GM23248 (cell line): ENCODE measurements around the gene LRRC73. TPM values are rescaled to one million over a fixed set of nuclear protein-coding genes. Genes with fewer than 3 reads are reported as not detected.
"Not testable (repeated sequence)": the region's sequence is repeated elsewhere in the genome, so short reads cannot be mapped to it uniquely, and the experiment has no call there.

Experiments used
- DNase-seq: peaks from one replicate; pipeline ENCODE4 v3.0.0-alpha.2; 2015
- H2AFZ ChIP-seq: fragments of 200-600 bp; sonication (generic); 2 replicates; pipeline ENCODE4 v1.6.1; 2016; ENCODE audit warnings: antibody characterized with exemption
- H3F3A ChIP-seq: fragments of 200-600 bp; sonication (generic); 2 replicates; pipeline ENCODE4 v1.6.1; 2016; ENCODE audit warnings: mild to moderate bottlenecking, antibody characterized with exemption, mixed run types; ENCODE audit not compliant: insufficient read depth
- H3K27ac ChIP-seq: fragments of 200-600 bp; sonication (generic); 2 replicates; pipeline ENCODE4 v1.5.1; 2016; ENCODE audit warnings: mild to moderate bottlenecking
- H3K27me3 ChIP-seq: fragments of 200-600 bp; sonication (generic); replicated peaks from 2 replicates; pipeline ENCODE4 v1.6.1; 2016; ENCODE audit warnings: mild to moderate bottlenecking; ENCODE audit not compliant: insufficient read depth
- H3K36me3 ChIP-seq: fragments of 200-600 bp; sonication (generic); 2 replicates; pipeline ENCODE4 v1.6.1; 2016; ENCODE audit warnings: low read depth, mild to moderate bottlenecking
- H3K4me1 ChIP-seq: fragments of 200-600 bp; sonication (generic); 2 replicates; pipeline ENCODE4 v1.6.1; 2016; ENCODE audit warnings: mild to moderate bottlenecking; ENCODE audit not compliant: insufficient read depth
- H3K4me2 ChIP-seq: fragments of 200-600 bp; sonication (generic); one replicate; pipeline ENCODE4 v1.6.1; 2016; ENCODE audit warnings: mild to moderate bottlenecking; ENCODE audit not compliant: unreplicated experiment
- H3K4me3 ChIP-seq: fragments of 200-600 bp; sonication (generic); 2 replicates; pipeline ENCODE4 v1.5.1; 2016; ENCODE audit warnings: mild to moderate bottlenecking
- H3K79me2 ChIP-seq: fragments of 200-600 bp; sonication (generic); 2 replicates; pipeline ENCODE4 v1.6.1; 2016; ENCODE audit warnings: mild to moderate bottlenecking; ENCODE audit not compliant: insufficient read depth
- H3K9ac ChIP-seq: fragments of 200-600 bp; sonication (generic); 2 replicates; pipeline ENCODE4 v1.6.1; 2016; ENCODE audit warnings: mild to moderate bottlenecking
- H3K9me2 ChIP-seq: fragments of 200-600 bp; sonication (generic); 2 replicates; pipeline ENCODE4 v1.6.1; 2016; ENCODE audit warnings: mixed run types, mild to moderate bottlenecking, moderate library complexity; ENCODE audit not compliant: insufficient read depth
- H3K9me3 ChIP-seq: fragments of 200-600 bp; sonication (generic); one replicate; pipeline ENCODE4 v1.6.1; 2017; ENCODE audit warnings: low read depth
- H4K20me1 ChIP-seq: fragments of 200-600 bp; sonication (generic); 2 replicates; pipeline ENCODE4 v1.6.0; 2016; ENCODE audit not compliant: insufficient read depth
- EZH2 ChIP-seq: fragments of 200-600 bp; sonication (generic); IDR thresholded peaks from 2 replicates; pipeline ENCODE4 v1.6.1; 2018; ENCODE audit warnings: antibody characterized with exemption, mild to moderate bottlenecking; ENCODE audit not compliant: insufficient read depth, poor library complexity, severe bottlenecking
- EZH2phosphoT487 ChIP-seq: fragments of 200-600 bp; sonication (generic); IDR thresholded peaks from 2 replicates; pipeline ENCODE4 v1.6.1; 2018; ENCODE audit warnings: antibody characterized with exemption, moderate library complexity, mild to moderate bottlenecking, low read depth; ENCODE audit not compliant: insufficient read depth
- WGBS, 2 experiments: methylation state at CpG; one replicate each; pipeline ENCODE4 v1.1.6; 2015 to 2017; ENCODE audit warnings: low lambda C conversion rate in 2 of 2, low coverage in 1 of 2; ENCODE audit errors: missing lambda C conversion rate in 2 of 2; 5-methylcytosine and 5-hydroxymethylcytosine counted together
- in situ Hi-C: fragments of 300-500 bp; cut with MboI; formaldehyde crosslinking; loops from 2 replicates; pipeline ENCODE4 v1.15.0; 2020
- polyA plus RNA-seq: library from polyadenylated mRNA; unstranded; fragments of >200 nt; fragmentation: Nextera tagmentation; extraction: Ambion mirVana; gene quantifications from 2 replicates; pipeline ENCODE4 v1.2.1, GENCODE V29; 2016
- total RNA-seq: library from RNA; depleted of rRNA; stranded (reverse); fragments of >200 nt; shearing (Covaris generic); gene quantifications from 2 replicates; pipeline ENCODE4 v1.2.3, GENCODE V29; 2014

Gene LRRC73
- total and polyA plus RNA-seq, 2 experiments from 2014 or later, result 1.0 to 1.6 TPM

GRCh38 chr6:43468748-43469681 is 41.1 kb downstream of the LRRC73 start:
- Histone ChIP-seq H2AFZ (no peak overlapping the region), H3K36me3 (no peaks in the 10 kb centered on the region), H3K79me2 (no peaks in the 10 kb centered on the region), H4K20me1 (no peaks in the 10 kb centered on the region), H3K9me3 (no peaks in the 10 kb centered on the region), H3K9me2 (no peaks in the 10 kb centered on the region), H3K9ac (no peak overlapping the region), H3K4me2 (no peak overlapping the region), H3K4me1 (no peaks in the 10 kb centered on the region), H3F3A (no peaks in the 10 kb centered on the region), H3K27ac (no peak overlapping the region), H3K4me3 (no peak overlapping the region), H3K27me3 (no peaks in the 10 kb centered on the region)
- no peak for DNase-seq
- WGBS, 2 experiments, result 47 to 50% methylated on average over 13 of the region's 13 CpGs
- no peak for TF ChIP-seq EZH2phosphoT487
- TF ChIP-seq EZH2, result no peak
- in situ Hi-C loops, result no loop called here

DNA sequence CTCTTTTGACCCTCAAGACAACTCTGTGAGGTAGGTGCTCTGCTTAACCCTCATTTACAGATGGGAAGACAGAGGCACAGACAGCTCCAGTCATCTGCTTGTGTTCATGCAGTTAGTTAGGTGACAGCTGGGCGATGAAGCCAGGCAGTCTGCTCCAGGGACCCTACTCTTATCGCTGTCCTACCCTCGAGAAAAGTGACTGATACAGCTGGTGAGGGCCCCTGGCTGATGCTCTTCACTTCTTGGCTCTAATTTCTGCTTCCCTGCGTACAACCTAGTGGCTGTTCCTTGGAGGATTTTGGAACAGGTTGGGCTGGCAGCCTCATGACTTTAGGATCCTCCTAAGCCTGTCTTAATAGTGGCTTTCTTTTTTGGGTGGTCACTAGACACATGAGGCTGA is 41.9 kb downstream of the LRRC73 start:
- no peaks in the 10 kb centered on the region for H4K20me1 ChIP-seq
- H3K4me2 ChIP-seq, result no peak overlapping the region
- TF ChIP-seq EZH2phosphoT487, result no peak
- TF ChIP-seq EZH2, result no peak
- DNase-seq, result no peak
- H3K27me3 ChIP-seq, result no peaks in the 10 kb centered on the region
- no peak overlapping the region for H3K27ac ChIP-seq
- H2AFZ ChIP-seq, result no peak overlapping the region
- WGBS, 2 experiments, result 58 to 65% methylated on average over 4 of the region's 4 CpGs
- H3K4me1 ChIP-seq, result no peaks in the 10 kb centered on the region
- no peaks in the 10 kb centered on the region for H3K36me3 ChIP-seq
- no peak overlapping the region for H3K4me3 ChIP-seq
- no peaks in the 10 kb centered on the region for H3K9me3 ChIP-seq
- H3F3A ChIP-seq, result no peaks in the 10 kb centered on the region
- no peak overlapping the region for H3K9ac ChIP-seq
- no peaks in the 10 kb centered on the region for H3K9me2 ChIP-seq
- in situ Hi-C loops, result no loop called here
- no peaks in the 10 kb centered on the region for H3K79me2 ChIP-seq

DNA sequence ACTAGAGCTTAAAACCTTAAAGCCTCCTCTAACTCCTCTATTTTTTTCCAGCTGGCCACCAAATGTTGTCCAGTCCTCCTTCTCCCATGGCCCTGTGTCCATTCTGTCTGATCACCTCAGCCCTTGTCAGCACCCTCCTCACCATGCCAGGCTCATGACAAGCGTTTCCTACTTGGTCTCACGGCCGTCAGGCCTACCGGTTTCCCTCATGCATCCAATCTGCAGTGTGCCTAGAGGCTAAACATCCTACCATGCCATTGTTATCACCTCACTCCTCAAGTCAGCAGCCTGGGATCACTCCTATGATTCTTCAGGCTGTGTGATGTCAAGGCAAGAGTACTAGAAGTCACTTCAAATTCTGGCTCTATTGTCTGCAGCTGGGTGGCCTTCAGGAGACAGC is 42.4 kb downstream of the LRRC73 start:
- Histone ChIP-seq H3K9me2 (no peaks in the 10 kb centered on the region), H2AFZ (no peak overlapping the region), H3K4me3 (no peak overlapping the region), H4K20me1 (no peaks in the 10 kb centered on the region), H3K4me1 (no peaks in the 10 kb centered on the region), H3K9me3 (no peaks in the 10 kb centered on the region), H3K9ac (no peak overlapping the region), H3K36me3 (no peaks in the 10 kb centered on the region), H3K27ac (no peak overlapping the region), H3K79me2 (no peaks in the 10 kb centered on the region), H3K27me3 (no peaks in the 10 kb centered on the region), H3F3A (no peaks in the 10 kb centered on the region), H3K4me2 (no peak overlapping the region)
- no peak for DNase-seq
- no peak for TF ChIP-seq EZH2
- TF ChIP-seq EZH2phosphoT487, result no peak
- in situ Hi-C loops, result no loop called here
- 46 to 59% methylated on average over 4 of the region's 4 CpGs for WGBS, 2 experiments

- in situ Hi-C loops, H3K9me2 ChIP-seq, H3F3A ChIP-seq: not testable (repeated sequence)
Measured at GRCh38 chr6:43467265-43467664, 42.9 kb downstream of the LRRC73 start.

More at GRCh38 chr6:43467265-43467664, 42.9 kb downstream of the LRRC73 start:
- H3K36me3 ChIP-seq, H3K9me3 ChIP-seq, H3K79me2 ChIP-seq, H3K4me1 ChIP-seq, H3K9ac ChIP-seq, H3K27me3 ChIP-seq, H2AFZ ChIP-seq, H3K4me2 ChIP-seq, H3K27ac ChIP-seq, H3K4me3 ChIP-seq, H4K20me1 ChIP-seq, DNase-seq: not testable (repeated sequence)
- WGBS, 2 experiments, result 36 to 39% methylated on average over 5 of the region's 5 CpGs
